ENCODE results near the gene AIF1L.
"Not testable (repeated sequence)": the region's sequence is repeated elsewhere in the genome, so short reads cannot be mapped to it uniquely, and the experiment has no call there.

AIF1L gene

DNA sequence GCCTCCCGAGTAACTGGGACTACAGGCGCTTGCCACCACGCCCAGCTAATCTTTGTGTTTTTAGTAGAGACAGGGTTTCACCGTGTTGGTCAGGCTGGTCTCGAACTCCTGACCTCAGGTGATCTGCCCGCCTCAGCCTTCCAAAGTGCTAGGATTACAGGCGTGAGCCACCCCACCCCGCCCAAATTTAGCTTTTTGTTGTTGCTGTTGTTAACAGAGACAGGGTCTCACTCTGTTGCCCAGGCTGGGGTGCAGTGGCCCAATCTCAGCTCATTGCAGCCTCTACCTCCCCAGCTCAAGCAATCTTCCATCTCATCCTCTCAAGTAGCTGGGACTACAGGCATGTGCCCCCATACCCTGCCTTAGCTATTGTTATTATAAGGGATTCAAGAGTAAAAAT lies 3.5 kb downstream of the AIF1L start:
- not testable (repeated sequence) for DNase-seq

DNA sequence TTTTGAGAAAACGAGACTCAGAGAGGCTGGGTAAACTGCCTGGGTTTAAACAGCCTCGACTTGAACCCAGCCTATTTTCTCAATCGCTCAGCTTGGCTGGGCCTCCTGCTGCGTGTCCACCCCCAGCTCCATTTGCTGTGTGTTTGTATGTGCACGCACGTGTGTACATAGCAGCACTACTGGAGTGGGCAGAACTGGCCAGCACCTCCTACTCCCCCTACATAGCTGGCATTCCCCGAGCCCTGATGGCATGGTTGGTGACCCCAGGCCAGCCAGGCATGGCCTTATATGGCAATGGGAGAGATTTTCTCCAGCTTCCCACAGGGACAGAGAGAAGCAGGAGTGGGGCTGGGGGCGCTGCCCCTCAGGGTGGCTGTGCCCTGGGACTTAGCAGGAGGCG lies 4.1 kb downstream of the AIF1L start:
- no peak for DNase-seq

DNA sequence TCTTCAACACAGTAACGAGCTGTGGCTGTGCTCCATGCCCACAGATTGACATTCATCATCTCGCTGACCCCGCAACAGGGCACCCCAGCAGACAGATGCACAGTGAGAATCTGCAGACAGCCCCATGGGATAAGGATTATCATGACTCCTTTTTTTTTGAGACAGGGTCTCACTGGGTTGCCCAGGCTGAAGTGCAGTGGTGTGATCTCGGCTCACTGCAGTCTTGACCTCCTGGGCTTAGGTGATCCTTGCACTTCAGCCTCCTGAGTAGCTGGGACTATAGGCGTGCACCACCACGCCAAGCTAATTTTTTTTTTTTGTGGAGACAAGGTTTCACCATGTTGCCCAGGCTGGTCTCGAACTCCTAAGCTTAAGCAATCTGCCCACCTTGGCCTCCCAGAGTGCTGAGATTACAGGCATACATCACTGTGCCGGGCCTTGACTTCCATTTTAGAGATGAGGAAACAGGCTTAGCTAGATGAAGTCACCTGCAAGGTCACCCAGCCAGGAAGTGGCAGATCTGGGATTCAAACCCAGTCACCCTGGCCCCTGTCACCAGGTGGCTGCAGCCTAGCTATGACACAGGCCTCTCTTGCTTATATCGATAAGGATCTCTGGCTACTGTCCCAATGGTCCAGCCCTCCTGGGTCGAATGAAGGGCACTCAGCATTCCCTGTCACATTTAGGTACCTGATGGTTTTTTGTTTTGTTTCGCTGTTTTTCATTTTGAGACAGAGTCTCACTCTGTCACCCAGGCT lies 5.1 kb downstream of the AIF1L start:
- DNase-seq = no peak

DNA sequence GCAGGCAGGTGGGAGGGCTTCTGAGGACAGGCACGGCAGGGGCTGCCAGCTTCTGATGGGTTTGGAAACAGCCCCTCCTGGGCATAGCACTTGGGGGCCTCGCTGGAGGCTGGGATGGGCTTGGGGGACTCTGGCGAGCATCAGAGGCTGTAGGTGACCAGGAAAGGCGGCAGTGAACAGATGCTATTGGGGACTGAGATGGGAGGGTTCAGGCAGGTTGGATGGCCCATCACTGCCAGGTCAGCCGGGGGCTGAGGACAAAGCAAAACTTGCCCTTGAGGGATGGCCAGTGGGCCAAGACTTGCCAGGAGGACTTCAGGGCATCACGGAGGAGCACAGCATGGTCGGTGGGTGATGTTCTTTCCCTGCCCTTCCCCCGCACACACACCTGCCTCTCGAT lies 6.7 kb downstream of the AIF1L start:
- DNase-seq = no peak

DNA sequence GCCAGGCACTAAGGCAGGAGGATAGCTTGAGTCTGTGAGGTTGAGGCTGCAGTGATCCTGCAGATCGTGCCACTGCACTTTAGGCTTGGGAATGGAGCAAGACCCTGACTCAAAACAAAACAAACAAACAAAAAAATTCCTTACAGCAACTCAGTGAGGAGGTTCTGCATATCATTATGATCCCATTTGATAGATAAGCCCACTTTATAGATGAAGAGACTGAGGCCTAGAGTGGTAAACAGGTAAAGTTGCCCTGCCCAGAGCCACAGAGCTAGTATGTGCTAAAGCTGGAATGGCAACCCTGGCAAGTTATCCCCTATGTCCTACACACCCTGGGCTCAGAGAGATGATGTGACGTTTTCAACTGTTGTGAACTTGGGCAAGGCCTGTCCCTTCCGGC lies 7.2 kb downstream of the AIF1L start:
- DNase-seq = no peak

DNA sequence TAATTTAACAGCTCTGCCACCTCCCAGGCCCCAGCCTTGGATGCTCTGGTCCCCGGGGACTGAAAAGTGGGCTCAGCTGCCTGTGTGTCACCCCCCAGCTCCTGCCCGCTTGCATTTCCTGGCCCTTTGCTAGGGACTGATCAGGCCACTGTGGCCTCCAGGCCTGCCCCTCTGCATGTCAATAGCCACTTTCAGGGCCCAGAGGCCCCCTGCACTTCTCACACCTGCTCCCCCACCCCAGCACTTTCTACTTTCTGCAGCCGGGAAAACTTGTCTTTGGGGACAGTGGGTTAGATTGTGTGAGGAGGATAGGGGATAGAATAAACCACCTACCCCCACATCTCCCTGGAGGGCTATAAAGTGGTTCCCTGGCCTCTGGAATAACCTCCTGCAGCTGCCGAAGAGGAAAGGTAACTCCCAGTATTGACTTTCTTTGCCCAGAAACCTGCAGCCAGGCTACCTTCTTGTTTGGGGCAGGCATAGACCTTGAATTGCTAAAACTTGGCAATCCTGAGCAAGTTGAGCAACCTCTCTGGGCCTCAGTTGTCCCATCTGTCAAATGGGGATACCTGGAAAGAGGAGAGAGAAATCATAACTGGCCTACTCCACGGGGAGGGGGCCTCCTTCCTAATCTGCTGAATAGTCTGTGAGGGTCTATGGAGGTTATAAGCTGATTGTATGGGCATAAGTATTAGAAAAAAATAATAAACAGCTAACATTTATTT lies 7.8 kb downstream of the AIF1L start:
- DNase-seq = no peak

DNA sequence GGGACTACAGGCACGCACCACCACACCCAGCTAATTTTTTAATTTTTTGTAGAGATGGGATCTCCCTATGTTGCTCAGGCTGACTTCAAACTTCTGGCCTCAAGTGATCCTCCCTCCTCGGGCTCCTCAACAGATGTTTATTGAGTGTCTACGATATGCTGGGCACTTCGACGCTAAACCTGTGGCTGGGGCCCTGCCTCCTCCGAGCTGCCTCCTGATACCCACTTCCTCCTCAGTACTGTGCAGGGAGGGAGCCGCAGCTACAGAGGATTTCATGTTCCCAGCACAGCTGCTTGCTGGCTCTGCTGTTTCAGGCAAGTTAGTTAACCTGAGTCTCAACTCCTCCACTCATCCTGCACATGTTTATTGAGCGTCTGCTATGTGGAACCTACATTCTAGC lies 9.6 kb downstream of the AIF1L start:
- DNase-seq = no peak

DNA sequence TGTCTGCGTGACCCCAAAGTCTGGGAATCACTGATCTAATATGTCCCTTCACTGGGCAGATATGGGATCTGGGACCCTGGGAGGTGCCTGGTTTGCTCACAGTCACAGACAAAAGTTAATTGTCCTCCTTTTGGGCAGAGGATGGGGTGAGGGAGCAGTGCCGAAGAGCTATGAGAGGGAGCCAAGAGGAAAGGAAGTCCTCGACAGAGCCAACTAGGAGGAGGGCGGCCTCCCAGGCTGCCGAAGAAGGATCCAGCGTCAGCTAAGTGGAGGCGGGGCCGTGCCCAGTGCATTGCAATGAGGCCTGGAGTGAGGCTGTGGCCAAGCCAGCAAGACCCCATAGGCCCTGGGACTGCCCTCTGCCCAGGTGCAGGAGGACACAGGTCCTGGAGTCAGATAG lies 11.4 kb downstream of the AIF1L start:
- DNase-seq = no peak

DNA sequence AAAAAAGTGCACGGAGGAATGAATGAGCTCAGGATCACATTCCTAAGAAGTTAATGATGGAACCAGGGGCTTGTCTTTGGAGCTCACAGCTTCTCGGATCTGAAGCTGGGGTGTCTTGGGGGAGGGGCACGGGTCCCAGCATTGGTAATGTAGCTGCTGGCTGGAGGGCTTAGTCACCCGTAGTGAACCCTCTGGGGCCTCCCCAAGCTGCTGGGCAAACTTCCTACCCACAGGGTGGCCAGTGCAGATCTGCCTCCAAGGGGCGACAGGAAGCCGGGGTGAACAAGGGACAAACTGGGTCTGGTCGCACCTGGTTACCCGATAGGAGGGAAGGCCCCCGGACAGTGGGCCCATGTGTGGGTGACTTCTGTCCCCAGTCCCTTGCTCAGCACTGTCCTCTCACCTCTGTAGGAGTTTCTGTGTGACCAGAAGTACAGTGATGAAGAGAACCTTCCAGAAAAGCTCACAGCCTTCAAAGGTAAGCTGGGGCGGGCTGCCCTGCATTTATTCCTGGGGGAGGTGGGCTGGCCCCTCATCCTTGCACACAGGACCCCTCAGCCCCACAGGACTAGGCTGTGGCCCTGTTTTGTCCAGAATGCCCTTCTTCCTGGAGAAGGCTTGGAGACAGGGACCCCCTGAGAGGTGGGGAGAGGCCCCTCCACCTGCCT lies 15.0 kb downstream of the AIF1L start:
- DNase-seq = no peak

DNA sequence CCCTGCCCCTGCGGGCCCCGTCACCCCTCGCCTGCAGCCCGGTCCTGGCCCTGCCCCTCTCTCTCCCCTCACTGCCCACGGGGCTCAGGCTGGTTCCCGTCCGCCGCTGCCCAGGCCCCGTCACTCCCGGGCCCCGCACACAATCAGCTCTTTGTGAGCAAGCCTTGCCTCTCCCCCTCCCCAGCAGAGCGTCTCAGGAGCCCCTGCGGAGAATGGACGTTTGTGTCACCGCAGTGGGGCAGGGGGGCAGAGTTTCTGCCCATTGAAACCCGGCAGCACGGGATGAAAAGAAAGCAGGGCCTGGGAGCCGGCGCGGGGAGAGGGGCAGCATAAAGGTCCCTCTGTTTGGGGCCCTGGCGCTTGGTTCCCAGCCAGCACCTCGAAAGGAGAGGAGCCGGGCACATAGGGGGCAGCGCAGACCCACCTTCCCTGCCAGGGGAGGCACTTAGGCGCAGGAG lies 15.6 kb downstream of the AIF1L start:
- DNase-seq = no peak

DNA sequence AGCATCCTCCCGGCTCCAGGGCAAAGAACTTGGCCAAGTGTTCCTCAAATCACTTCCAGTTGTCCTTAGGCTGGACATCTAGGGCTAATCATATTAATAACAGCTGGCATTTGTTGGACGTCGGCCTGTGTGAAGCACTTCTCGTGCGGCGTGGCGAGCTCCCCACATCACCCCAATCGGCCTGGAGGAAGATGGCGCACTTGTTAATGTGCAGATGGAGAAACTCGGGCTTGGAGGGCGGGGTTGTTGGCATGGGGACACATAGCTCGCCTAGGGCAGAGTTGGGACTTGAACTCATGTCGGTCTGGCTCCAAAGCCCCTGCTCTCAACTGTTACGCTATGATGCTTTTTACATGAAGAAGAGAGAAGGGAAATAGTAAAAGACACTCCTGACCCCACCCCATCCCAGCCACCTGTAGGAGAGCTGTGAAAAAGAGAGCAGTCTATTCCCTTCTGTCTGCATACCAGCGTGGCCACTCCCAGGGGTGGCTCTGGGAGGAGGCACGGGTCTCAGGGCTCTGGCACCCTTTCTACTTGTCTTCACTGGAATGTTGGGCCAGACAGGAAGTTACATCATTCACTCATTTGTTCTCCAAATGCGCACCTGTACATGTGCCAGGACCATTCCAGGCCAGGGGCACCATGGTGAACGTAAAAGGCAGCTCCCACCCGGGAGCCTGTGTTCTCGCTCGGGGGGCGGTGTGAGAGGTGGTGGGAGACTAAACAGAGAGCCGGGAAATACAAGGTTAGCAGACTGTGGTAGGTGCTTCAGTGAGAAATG lies 16.2 kb downstream of the AIF1L start:
- DNase-seq = no peak

DNA sequence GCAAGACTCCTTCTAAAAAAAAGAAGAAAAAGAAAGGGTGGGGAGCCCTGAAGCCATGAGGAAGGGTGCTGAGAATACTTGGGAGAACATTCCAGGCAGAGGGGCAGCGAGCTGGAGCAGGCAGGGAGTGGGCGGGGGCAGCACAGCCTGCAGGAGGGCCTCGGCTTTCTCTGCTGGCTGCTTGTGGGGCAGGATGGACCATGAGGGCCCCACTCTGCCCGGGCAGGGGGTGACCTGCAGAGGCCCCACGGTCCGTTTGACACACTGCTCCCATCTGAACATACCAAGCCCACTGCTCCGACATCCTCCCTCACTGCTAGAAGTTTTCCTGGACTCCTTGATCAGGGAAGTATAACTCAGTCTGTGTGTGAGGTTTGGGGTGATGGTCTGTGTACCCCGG lies 17.3 kb downstream of the AIF1L start:
- no peak for DNase-seq

DNA sequence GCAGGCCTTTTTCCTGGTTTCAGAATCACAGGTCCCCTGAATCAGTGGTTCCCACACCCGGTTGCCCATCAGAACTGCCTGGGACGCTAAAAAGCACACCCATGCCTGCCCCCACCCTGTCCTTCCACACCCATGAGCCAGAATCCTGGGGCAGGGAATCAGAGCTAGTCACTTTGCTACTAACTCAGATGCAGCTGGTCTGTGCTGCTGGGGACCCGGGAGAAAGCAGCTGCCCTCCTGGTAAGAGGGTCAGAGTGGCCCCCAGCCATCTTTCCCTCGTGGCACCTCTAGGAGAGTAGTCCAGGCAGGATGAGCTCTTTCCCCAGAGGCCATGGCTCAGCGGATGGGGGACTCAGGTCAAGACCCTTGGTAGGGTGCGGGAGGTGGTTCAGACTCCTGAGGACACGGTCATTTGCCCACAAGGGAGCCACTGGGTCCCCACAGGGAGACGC lies 17.8 kb downstream of the AIF1L start:
- DNase-seq = no peak

DNA sequence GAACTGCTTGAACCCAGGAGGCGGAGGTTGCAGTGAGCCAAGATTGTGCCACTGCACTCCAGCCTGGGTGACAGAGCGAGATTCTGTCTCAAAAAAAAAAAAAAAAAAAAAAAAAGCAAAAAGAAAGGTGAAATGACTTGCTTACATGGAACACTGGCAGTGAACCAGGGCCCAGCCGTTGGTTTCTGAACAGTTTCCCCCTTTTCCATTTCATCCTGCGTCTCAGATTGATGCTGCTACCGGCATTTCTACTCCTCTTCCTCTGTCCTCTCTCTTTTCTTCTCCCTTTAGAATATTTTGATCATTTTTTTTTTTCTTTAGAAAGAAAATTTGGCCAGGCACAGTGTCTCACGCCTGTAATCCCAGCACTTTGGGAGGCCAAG lies 19.0 kb downstream of the AIF1L start:
- not testable (repeated sequence) for DNase-seq

DNA sequence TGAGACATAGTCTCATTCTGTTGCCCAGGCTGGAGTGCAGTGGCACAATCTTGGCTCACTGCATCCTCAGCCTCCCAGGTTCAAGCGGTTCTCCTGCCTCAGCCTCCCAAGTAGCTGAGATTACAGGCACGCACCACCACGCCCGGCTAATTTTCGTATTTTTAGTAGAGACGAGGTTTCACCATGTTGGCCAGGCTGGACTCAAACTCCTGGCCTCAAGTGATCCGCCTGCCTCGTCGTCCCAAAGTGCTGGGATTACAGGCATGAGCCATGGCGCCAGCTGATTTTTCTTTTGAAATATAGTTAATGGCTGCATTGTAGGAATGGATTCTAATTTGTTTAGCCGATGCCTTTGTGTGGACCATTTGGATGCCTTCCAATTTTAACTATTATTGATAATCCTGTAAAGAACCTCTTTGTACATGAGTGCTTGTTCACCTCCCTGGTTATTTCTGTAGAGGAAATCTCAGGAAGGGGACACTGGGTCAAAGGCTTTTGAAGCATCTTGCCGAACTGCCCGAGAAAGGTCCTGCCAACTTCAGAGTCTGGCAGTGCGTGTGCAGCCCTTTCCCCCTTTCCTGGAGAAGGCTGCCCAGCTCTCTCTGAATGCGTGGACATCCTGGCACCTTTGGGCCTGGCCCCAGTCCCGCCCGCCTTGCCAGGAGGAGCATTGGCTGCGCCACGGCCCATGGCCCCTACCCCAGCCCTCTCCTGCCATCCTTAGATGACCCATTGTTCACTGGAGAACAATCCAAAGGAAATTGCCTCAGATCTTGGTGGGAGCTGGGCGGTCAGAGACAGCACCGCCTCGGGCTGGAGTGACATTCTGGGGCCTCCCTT lies 20.2 kb downstream of the AIF1L start:
- no peak for DNase-seq

DNA sequence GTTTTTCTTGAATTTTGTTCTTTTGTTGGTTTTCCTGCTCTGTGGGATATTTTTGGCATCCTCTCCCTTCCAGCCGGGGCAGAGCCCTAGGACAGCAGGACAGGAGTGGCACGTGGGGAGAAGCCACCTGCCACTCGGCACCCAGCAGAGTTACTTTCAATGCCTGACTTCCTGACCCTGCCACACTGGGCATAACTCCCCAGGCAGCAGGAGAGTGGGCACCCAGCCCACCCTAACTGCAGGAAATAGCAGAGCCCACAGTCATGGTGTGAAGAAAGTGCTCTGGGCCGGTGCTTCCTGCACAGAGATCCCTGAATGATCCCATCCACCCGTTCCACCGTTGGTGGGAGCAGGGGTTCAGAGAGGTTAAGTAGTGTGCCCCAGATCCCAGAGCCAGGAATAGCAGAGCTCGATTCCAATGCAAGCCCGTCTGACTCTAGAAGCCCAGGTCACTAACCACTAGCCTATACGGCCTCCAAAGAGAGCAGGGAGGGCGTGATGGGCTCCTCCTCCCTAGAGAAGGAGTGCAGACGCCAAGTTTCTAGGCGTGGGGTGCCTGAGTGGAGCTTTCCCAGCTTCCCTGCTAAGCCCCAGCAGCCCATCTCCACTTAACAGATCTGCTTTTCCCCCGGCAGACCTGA lies 20.9 kb downstream of the AIF1L start:
- DNase-seq = no peak

DNA sequence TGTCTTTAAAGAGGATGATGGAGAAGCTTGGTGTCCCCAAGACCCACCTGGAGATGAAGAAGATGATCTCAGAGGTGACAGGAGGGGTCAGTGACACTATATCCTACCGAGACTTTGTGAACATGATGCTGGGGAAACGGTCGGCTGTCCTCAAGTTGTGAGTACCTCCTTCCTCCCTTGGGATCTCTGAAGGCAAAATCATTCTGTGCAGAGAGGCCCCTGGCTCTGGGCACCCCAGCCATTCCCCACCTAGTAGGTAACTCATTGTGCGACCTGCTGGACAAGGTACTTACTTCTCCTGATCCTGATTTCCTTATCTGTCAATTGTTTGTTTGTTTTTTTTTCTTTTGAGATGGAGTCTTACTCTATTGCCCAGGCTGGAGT lies 21.4 kb downstream of the AIF1L start:
- no peak for DNase-seq

DNA sequence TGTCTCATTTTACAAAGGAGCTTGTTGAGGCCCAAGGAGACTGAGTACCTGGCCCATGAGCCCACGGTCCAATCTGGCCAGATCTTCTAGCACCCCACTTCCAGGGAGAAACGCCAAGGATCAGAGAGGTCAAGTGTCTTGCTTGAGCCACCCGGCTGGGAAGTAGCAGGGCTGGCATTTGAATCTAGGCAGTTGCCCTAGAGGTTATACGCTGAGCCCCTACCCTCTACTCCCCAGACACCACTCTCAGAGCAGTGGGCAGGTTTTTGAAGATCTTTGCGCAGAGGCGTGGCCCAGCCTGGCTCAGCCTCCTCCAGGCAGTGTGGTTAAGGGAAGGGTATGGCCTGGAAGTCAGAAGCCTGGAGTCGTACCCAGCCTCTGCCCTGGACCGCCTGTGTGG lies 23.3 kb downstream of the AIF1L start:
- DNase-seq = no peak

DNA sequence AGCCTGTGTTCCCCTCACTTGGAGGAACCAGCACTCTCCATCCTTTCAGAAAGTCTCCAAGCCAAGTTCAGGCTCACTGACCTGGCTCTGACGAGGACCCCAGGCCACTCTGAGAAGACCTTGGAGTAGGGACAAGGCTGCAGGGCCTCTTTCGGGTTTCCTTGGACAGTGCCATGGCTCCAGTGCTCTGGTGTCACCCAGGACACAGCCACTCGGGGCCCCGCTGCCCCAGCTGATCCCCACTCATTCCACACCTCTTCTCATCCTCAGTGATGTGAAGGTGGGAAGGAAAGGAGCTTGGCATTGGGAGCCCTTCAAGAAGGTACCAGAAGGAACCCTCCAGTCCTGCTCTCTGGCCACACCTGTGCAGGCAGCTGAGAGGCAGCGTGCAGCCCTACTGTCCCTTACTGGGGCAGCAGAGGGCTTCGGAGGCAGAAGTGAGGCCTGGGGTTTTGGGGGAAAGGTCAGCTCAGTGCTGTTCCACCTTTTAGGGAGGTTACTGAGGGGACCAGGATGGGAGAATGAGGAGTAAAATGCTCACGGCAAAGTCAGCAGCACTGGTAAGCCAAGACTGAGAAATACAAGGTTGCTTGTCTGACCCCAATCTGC lies 24.4 kb downstream of the AIF1L start:
- no peak for DNase-seq

DNA sequence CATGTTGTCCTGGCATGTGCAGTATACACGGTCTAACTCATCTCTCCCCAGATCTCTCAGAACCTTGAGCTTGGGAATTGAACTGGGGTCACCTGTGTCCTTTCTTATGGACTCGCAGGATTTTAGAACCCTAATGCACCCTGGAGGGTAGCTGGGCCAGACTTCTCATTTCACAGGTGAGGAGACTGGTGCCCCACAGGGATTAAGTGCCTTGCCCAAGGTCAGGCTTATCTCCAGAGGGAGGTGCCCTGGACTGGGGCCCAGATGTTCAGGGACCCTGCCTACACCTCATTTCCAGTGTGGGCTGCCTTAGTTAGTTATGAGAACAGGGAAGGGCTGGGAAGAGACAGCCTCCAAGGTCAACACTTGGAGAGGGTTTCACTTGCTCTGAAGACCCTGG lies 25.0 kb downstream of the AIF1L start:
- DNase-seq = no peak

DNA sequence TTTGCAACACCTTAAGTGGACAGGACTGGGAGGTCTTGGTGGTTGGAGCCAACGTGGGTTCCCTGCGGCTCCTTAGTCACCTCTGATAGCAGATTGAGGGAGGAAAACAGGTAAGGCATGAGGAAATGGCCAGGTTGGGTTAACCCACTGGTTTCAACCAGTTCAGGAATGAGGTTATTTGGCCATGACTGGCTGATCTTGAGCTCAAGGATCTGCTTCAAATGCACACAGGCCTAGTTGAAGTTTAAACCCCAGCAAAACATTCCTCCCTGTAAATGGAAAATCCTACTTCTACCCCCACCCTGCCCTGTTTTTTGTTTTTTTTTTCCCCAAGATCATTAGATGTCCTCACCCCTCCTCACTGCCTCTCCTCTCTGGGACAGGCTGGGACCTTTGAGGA lies 25.8 kb downstream of the AIF1L start:
- no peak for DNase-seq

DNA sequence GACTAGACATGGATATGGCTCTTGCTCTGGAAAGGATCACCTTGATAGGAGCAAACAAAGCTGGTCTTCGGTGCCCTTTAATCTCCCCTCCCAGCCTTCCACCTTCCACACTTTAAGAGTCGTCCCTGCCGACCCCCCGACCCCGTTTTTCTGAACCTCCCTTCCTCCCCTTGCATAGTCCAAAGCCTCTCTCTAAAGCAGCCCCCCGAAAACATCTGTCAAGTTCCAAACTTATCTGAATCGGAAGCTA lies 28.6 kb downstream of the AIF1L start:
- no peak for DNase-seq
